ENCODE data around the gene ANKRD23.

- TF ChIP-seq YY1 (IDR thresholded peaks at IDR 0.05; ENCODE audit: insufficient read depth, insufficient read length), result no peak
- no peak for TF ChIP-seq ZNF274 (IDR thresholded peaks at IDR 0.05; ENCODE audit: low read depth, low read length)
These were observed 34.4 kb upstream of the ANKRD23 start for GRCh38 chr2:96878171-96878570.

Data from NT2/D1 (cell line).